H1 (cell line): ENCODE measurements around the gene STAP2. TPM values are rescaled to one million over a fixed set of nuclear protein-coding genes. Genes with fewer than 3 reads are reported as not detected.

Experiments used
- CTCF ChIA-PET: fragments of 300-600 bp; sonication (Branson Sonifier 250); formaldehyde crosslinking; loops from one replicate; lab custom pipeline; 2021; ENCODE audit not compliant: partially characterized antibody; lab: Charles Lee
- POLR2A ChIA-PET: fragments of 300-600 bp; sonication (Branson Sonifier 250); formaldehyde crosslinking; loops from one replicate; lab custom pipeline; 2021; ENCODE audit warnings: inconsistent platforms; ENCODE audit not compliant: partially characterized antibody; lab: Charles Lee
- DNase-seq, 2 experiments: peaks; one replicate each; pipeline versions ENCODE4 v3.0.0 to v3.0.0-alpha.2; 2010 to 2022; ENCODE audit warnings: low spot score in 2 of 2, low read depth in 1 of 2, mixed read lengths in 1 of 2
- FAIRE-seq: peaks from 2 replicates; lab custom pipeline; 2011; peaks lifted over from hg19 to GRCh38; lab: Jason Lieb, UNC
- H2AFZ ChIP-seq: 2 replicates; pipeline ENCODE4 v1.8.1; 2012; ENCODE audit warnings: low read length, inconsistent platforms
- H2AK5ac ChIP-seq: 2 replicates; pipeline ENCODE4 v1.6.1; 2013; ENCODE audit warnings: low read depth, low read length
- H2BK120ac ChIP-seq: replicated peaks from 2 replicates; pipeline ENCODE3; 2013; ENCODE audit warnings: low read depth, low read length, inconsistent platforms
- H2BK12ac ChIP-seq: 2 replicates; pipeline ENCODE4 v1.6.1; 2013; ENCODE audit warnings: low read depth, low read length
- H2BK15ac ChIP-seq: 2 replicates; pipeline ENCODE4 v1.6.1; 2013; ENCODE audit warnings: low read length
- H2BK20ac ChIP-seq: 2 replicates; pipeline ENCODE4 v1.6.1; 2013; ENCODE audit warnings: low read length
- H2BK5ac ChIP-seq: 2 replicates; pipeline ENCODE4 v1.6.1; 2013; ENCODE audit warnings: low read depth, low read length
- H3K14ac ChIP-seq: 2 replicates; pipeline ENCODE4 v1.6.1; 2013; ENCODE audit warnings: inconsistent platforms; ENCODE audit not compliant: insufficient read length
- H3K18ac ChIP-seq: 2 replicates; pipeline ENCODE4 v1.6.1; 2013; ENCODE audit warnings: low read length; ENCODE audit errors: extremely low read depth
- H3K23ac ChIP-seq: 2 replicates; pipeline ENCODE4 v1.6.1; 2013; ENCODE audit warnings: inconsistent platforms; ENCODE audit not compliant: insufficient read length
- H3K23me2 ChIP-seq: 2 replicates; pipeline ENCODE4 v1.6.1; 2013; ENCODE audit warnings: low read depth, low read length
- H3K27ac ChIP-seq: 2 replicates; pipeline ENCODE4 v1.6.1; 2011; ENCODE audit warnings: low read depth, low read length, inconsistent platforms
- H3K27me3 ChIP-seq, 4 experiments: replicated peaks in 1 of 4; 1 replicate in 1 of 4; 2 replicates in 3 of 4; pipeline versions ENCODE4 v1.6.1 to v1.8.1; 2011 to 2013; ENCODE audit warnings: low read length in 3 of 4, mild to moderate bottlenecking in 3 of 4, inconsistent platforms in 2 of 4, mixed read lengths in 2 of 4, moderate library complexity in 1 of 4; ENCODE audit not compliant: control insufficient read depth in 3 of 4, insufficient read depth in 3 of 4; ENCODE audit errors: extremely low read depth in 1 of 4
- H3K36me3 ChIP-seq, 4 experiments: 2 replicates each; pipeline versions ENCODE4 v1.6.1 to v1.8.1; 2011 to 2013; ENCODE audit warnings: mild to moderate bottlenecking in 4 of 4, low read length in 3 of 4, moderate library complexity in 2 of 4, control low read depth in 1 of 4, inconsistent platforms in 1 of 4; ENCODE audit not compliant: insufficient read depth in 4 of 4, control insufficient read depth in 2 of 4
- H3K4ac ChIP-seq: replicated peaks from 2 replicates; pipeline ENCODE3; 2013; ENCODE audit warnings: low read length, low read depth, mixed read lengths, inconsistent platforms; ENCODE audit not compliant: insufficient read length
- H3K4me1 ChIP-seq, 4 experiments: replicated peaks in 1 of 4; 1 replicate in 1 of 4; 2 replicates in 3 of 4; pipeline versions ENCODE4 v1.6.1 to v1.8.1; 2011 to 2013; ENCODE audit warnings: low read length in 3 of 4, inconsistent platforms in 2 of 4, mixed read lengths in 1 of 4; ENCODE audit not compliant: insufficient read depth in 4 of 4, control insufficient read depth in 3 of 4
- H3K4me2 ChIP-seq, 2 experiments: 2 replicates each; pipeline versions ENCODE4 v1.6.1 to v1.8.1; 2011 to 2013; ENCODE audit warnings: low read depth in 2 of 2, low read length in 2 of 2, control low read depth in 1 of 2, inconsistent platforms in 1 of 2, mild to moderate bottlenecking in 1 of 2; ENCODE audit not compliant: insufficient read depth in 1 of 2
- H3K4me3 ChIP-seq, 4 experiments: fragments of 200-600, 300-600 bp in 1 of 4; sonication (generic), shearing (Covaris generic), sonication (Bioruptor Twin) in 1 of 4; 2 replicates each; pipeline versions ENCODE4 v1.5.1 to v1.8.1; 2011 to 2016; ENCODE audit warnings: low read length in 4 of 4, low read depth in 3 of 4, control low read depth in 2 of 4, inconsistent platforms in 2 of 4, mild to moderate bottlenecking in 2 of 4, mixed read lengths in 1 of 4, moderate library complexity in 1 of 4; ENCODE audit not compliant: insufficient read depth in 2 of 4; ENCODE audit errors: extremely low read depth in 1 of 4
- H3K56ac ChIP-seq: replicated peaks from 2 replicates; pipeline ENCODE3; 2013; ENCODE audit warnings: low read depth, mild to moderate bottlenecking, mixed read lengths, low read length, inconsistent platforms; ENCODE audit not compliant: insufficient read length
- H3K79me1 ChIP-seq: 2 replicates; pipeline ENCODE4 v1.6.1; 2013; ENCODE audit warnings: low read depth, low read length, control low read depth
- H3K79me2 ChIP-seq, 2 experiments: 2 replicates each; pipeline versions ENCODE4 v1.6.1 to v1.8.1; 2012 to 2013; ENCODE audit warnings: low read length in 2 of 2, mild to moderate bottlenecking in 2 of 2, inconsistent platforms in 1 of 2; ENCODE audit not compliant: insufficient read depth in 2 of 2, control insufficient read depth in 1 of 2
- H3K9ac ChIP-seq, 4 experiments: replicated peaks in 1 of 4; 1 replicate in 1 of 4; 2 replicates in 3 of 4; pipeline versions ENCODE4 v1.6.1 to v1.8.1; 2011 to 2013; ENCODE audit warnings: low read depth in 3 of 4, low read length in 3 of 4, control low read depth in 2 of 4, mild to moderate bottlenecking in 2 of 4, moderate library complexity in 2 of 4, inconsistent platforms in 1 of 4; ENCODE audit errors: extremely low read depth in 1 of 4
- H3K9me3 ChIP-seq, 2 experiments: 2 replicates each; pipeline versions ENCODE4 v1.6.1 to v1.8.1; 2012 to 2013; ENCODE audit warnings: mild to moderate bottlenecking in 2 of 2, moderate library complexity in 2 of 2, control low read depth in 1 of 2, inconsistent platforms in 1 of 2, low read depth in 1 of 2, low read length in 1 of 2, mixed read lengths in 1 of 2; ENCODE audit not compliant: insufficient read depth in 2 of 2
- H4K20me1 ChIP-seq, 2 experiments: replicated peaks in 1 of 2; 2 replicates each; pipeline versions ENCODE3 to v1.8.1; 2011 to 2013; ENCODE audit warnings: inconsistent platforms in 2 of 2, low read length in 2 of 2, mild to moderate bottlenecking in 1 of 2; ENCODE audit not compliant: insufficient read depth in 2 of 2, control insufficient read depth in 1 of 2
- H4K5ac ChIP-seq: 2 replicates; pipeline ENCODE4 v1.6.1; 2013; ENCODE audit warnings: low read length, low read depth, mixed read lengths, inconsistent platforms; ENCODE audit not compliant: insufficient read length
- H4K8ac ChIP-seq: 2 replicates; pipeline ENCODE4 v1.8.0; 2013; ENCODE audit warnings: mild to moderate bottlenecking, moderate library complexity, low read length, inconsistent platforms; ENCODE audit not compliant: insufficient read depth; ENCODE audit errors: extremely low read depth
- H4K91ac ChIP-seq: replicated peaks from 2 replicates; pipeline ENCODE3; 2013; ENCODE audit warnings: low read length, mixed read lengths, inconsistent platforms; ENCODE audit not compliant: insufficient read length
- HDAC2 ChIP-seq, 2 experiments: fragments of 300-600 bp in 1 of 2; sonication (generic) in 1 of 2; IDR thresholded peaks; 2 replicates each; pipeline ENCODE4 v1.6.1; 2011 to 2012; ENCODE audit warnings: low read depth in 2 of 2, low read length in 2 of 2, mild to moderate bottlenecking in 2 of 2, moderate library complexity in 2 of 2, borderline replicate concordance in 1 of 2, inconsistent platforms in 1 of 2
- KDM5A ChIP-seq: fragments of 200-600 bp; IDR thresholded peaks from 2 replicates; pipeline ENCODE4 v1.7.1; 2012; ENCODE audit warnings: mild to moderate bottlenecking, low read length, inconsistent platforms, mixed read lengths
- RNF2 ChIP-seq: fragments of 200-900, 300-1000 bp; sonication (generic); IDR thresholded peaks from 2 replicates; pipeline ENCODE4 v1.7.1; 2016; ENCODE audit warnings: borderline replicate concordance, low read depth, mild to moderate bottlenecking, antibody characterized with exemption, low read length; ENCODE audit not compliant: poor library complexity, severe bottlenecking; ENCODE audit errors: missing control alignments
- WGBS, 2 experiments: shearing (Covaris generic) in 1 of 2; methylation state at CpG; one replicate each; pipeline versions ENCODE4 v1.1.6 to v1.1.7; 2013 to 2015; ENCODE audit warnings: low lambda C conversion rate in 2 of 2, mixed read lengths in 2 of 2, inconsistent platforms in 1 of 2, low coverage in 1 of 2, missing lambda C conversion rate in 1 of 2; ENCODE audit not compliant: insufficient replicate concordance in 2 of 2, insufficient coverage in 1 of 2, insufficient read length in 1 of 2; ENCODE audit errors: extremely low coverage in 1 of 2, missing lambda C conversion rate in 1 of 2; 5-methylcytosine and 5-hydroxymethylcytosine counted together
- polyA plus RNA-seq, 7 experiments: library from polyadenylated mRNA; depleted of rRNA in 3 of 7; stranded (reverse) in 5 of 7; unstranded in 2 of 7; fragments of >200 nt in 5 of 7; fragments of 200-250 nt in 2 of 7; gene quantifications; 1 replicate in 5 of 7; 2 replicates in 1 of 7; 4 replicates in 1 of 7; pipeline versions ENCODE4 v1.2.1 to v1.2.3, GENCODE V29; 2011 to 2013; ENCODE audit warnings: missing spikeins in 2 of 7, mixed read lengths in 2 of 7
- total RNA-seq: library from RNA; stranded (reverse); fragmentation: NEBNext Ultra II Directional; extraction: Animal tissue kit (Norgen Biotek cat#: 25700); gene quantifications from 2 replicates; pipeline ENCODE4 v1.2.1, GENCODE V29; 2021

Gene STAP2
- total and polyA plus RNA-seq, 2 of the 8 experiments (the other 6 are each of a cell fraction or from before 2014, with no cell fraction given) = 15.3 to 37.3 TPM

- Histone ChIP-seq H4K5ac (peak overlapping the region; percentile 15), H3K23me2 (no peaks in the 10 kb centered on the region), H3K14ac (no peak overlapping the region), H3K4me2 (no peak overlapping the region), H3K36me3 (peaks cover 0 to 9% (median 4%) of the 10 kb centered on the region in 4 experiments; a peak in 4 of 8 replicates), H4K8ac (peak overlapping the region; percentile 73), H3K79me2 (peaks cover 0 to 15% of the 10 kb centered on the region in 2 experiments; a peak in 1 of 4 replicates), H3K4ac (no peak overlapping the region), H2BK5ac (peak overlapping the region; percentile 75; the same call in 1 of the 2 replicates)
- FAIRE-seq = no peak
- WGBS, 2 experiments = 73% methylated on average over 20 of the region's 25 CpGs; no CpG with 5 or more reads in 1 of the 2 experiments
- ChIA-PET POLR2A (interaction anchor here (0.7 to 4.1 kb wide), 11 partner anchors 8 to 106 kb away, joined by 3 to 18 read pairs (median 5); partner anchors contain the start of gene MPND), CTCF (interaction anchor here (0.7 to 1.8 kb wide), 10 partner anchors 10 to 99 kb away, joined by 3 to 9 read pairs (median 4); partner anchors contain the start of gene SH3GL1)
- TF ChIP-seq KDM5A (no peak), HDAC2 (IDR thresholded peaks at IDR 0.05; ENCODE audit: borderline replicate concordance in 1 of 2, low read depth in 2 of 2, low read length in 2 of 2) (no peak), RNF2 (no peak)
- TF ChIP-seq, all 59 proteins: peak for 0
- Histone ChIP-seq H3K56ac (no peak overlapping the region), H2BK20ac (0 out of 2 replicates have a peak overlapping the region, but pooled peaks have one; percentile 32), H3K9me3 (no peaks in the 10 kb centered on the region), H2AFZ (no peak overlapping the region), H2BK12ac (peak overlapping the region; percentile 27; the same call in 1 of the 2 replicates), H3K79me1 (peaks cover 32% of the 10 kb centered on the region), H3K27me3 (no peaks in the 10 kb centered on the region), H2BK15ac (no peak overlapping the region), H2AK5ac (no peak overlapping the region), H4K20me1 (peaks cover 25 to 41% of the 10 kb centered on the region in 2 experiments), H3K27ac (peak overlapping the region; percentile 41; the same call in 1 of the 2 replicates), H3K9ac (peak overlapping the region in 1 of 4 experiments; percentile 36; a peak in 2 of 7 replicates), H3K18ac (no peak overlapping the region; the same call in 1 of the 2 replicates), H3K4me1 (peaks cover 0 to 17% (median 13%) of the 10 kb centered on the region in 4 experiments; a peak in 5 of 7 replicates), H4K91ac (peak overlapping the region; percentile 52), H3K4me3 (no peak overlapping the region), H2BK120ac (no peak overlapping the region), H3K23ac (no peak overlapping the region)
- DNase-seq = peak in 1 of 2 experiments; percentile 55
Measured at GRCh38 chr19:4369109-4369887, 30.7 kb upstream of the STAP2 start.
